Ishikawa (cell line): ENCODE results near the gene PSMG3.

ENCODE experiments used
- CEBPB ChIP-seq: IDR thresholded peaks from 2 replicates; pipeline ENCODE4 v1.6.1; 2012
- CREB1 ChIP-seq: IDR thresholded peaks from 2 replicates; pipeline ENCODE4 v1.6.1; 2012; ENCODE audit warnings: low read depth
- EGR1 ChIP-seq: IDR thresholded peaks from 2 replicates; pipeline ENCODE4 v1.6.1; 2012
- EP300 ChIP-seq: IDR thresholded peaks from 2 replicates; pipeline ENCODE4 v1.6.1; 2012; ENCODE audit warnings: borderline replicate concordance
- FOXM1 ChIP-seq: IDR thresholded peaks from 2 replicates; pipeline ENCODE4 v1.6.1; 2012; ENCODE audit warnings: low read depth, borderline replicate concordance
- NFIC ChIP-seq: IDR thresholded peaks from 2 replicates; pipeline ENCODE4 v1.6.1; 2012
- RAD21 ChIP-seq: IDR thresholded peaks from 2 replicates; pipeline ENCODE4 v1.6.1; 2012; ENCODE audit warnings: low read depth
- TAF1 ChIP-seq: IDR thresholded peaks from 2 replicates; pipeline ENCODE4 v1.6.1; 2012; ENCODE audit warnings: low read depth, mild to moderate bottlenecking
- TCF12 ChIP-seq: IDR thresholded peaks from 2 replicates; pipeline ENCODE4 v1.6.1; 2012; ENCODE audit warnings: low read depth
- TEAD4 ChIP-seq: IDR thresholded peaks from 2 replicates; pipeline ENCODE4 v1.6.1; 2012
- YY1 ChIP-seq: IDR thresholded peaks from 2 replicates; pipeline ENCODE4 v1.6.1; 2012; ENCODE audit warnings: low read depth
- ZBTB7A ChIP-seq: IDR thresholded peaks from 2 replicates; pipeline ENCODE4 v1.6.1; 2012; ENCODE audit warnings: low read depth
- TF ChIP-seq, protein P1 (sequence below): IDR thresholded peaks from 2 replicates; pipeline ENCODE4 v1.6.1; 2012
- TF ChIP-seq, protein P2 (sequence below): IDR thresholded peaks from 2 replicates; pipeline ENCODE4 v1.6.1; 2012; ENCODE audit warnings: low read depth, mild to moderate bottlenecking
- TF ChIP-seq, protein P3 (sequence below): IDR thresholded peaks from 2 replicates; pipeline ENCODE4 v1.6.1; 2012

The PSMG3 gene

DNA sequence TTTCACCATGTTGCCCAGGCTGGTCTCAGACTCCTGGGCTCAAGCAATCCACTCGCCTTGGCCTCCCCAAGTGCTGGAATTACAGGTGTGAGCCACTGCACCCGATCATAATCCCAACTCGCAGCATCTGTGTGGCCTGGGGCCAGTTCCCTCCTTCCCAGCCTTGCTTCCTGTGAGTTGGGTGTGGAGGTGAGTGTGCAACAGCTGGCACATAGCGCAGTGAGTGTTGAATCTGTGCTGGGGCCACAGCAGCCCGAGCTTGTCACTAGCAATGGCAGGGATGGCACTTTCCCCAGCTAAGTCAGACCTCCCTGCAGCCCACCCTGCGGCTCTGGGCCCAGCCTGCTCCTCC is 26.0 kb downstream of the PSMG3 start:
- TF ChIP-seq TAF1 (no peak), EGR1 (no peak), TCF12 (no peak), NFIC (no peak), FOXM1 (no peak), YY1 (no peak), TEAD4 (no peak), EP300 (no peak), RAD21 (no peak), ZBTB7A (no peak)
- TF ChIP-seq, protein P1, sequence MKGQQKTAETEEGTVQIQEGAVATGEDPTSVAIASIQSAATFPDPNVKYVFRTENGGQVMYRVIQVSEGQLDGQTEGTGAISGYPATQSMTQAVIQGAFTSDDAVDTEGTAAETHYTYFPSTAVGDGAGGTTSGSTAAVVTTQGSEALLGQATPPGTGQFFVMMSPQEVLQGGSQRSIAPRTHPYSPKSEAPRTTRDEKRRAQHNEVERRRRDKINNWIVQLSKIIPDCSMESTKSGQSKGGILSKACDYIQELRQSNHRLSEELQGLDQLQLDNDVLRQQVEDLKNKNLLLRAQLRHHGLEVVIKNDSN, result no peak
- TF ChIP-seq, protein P2, sequence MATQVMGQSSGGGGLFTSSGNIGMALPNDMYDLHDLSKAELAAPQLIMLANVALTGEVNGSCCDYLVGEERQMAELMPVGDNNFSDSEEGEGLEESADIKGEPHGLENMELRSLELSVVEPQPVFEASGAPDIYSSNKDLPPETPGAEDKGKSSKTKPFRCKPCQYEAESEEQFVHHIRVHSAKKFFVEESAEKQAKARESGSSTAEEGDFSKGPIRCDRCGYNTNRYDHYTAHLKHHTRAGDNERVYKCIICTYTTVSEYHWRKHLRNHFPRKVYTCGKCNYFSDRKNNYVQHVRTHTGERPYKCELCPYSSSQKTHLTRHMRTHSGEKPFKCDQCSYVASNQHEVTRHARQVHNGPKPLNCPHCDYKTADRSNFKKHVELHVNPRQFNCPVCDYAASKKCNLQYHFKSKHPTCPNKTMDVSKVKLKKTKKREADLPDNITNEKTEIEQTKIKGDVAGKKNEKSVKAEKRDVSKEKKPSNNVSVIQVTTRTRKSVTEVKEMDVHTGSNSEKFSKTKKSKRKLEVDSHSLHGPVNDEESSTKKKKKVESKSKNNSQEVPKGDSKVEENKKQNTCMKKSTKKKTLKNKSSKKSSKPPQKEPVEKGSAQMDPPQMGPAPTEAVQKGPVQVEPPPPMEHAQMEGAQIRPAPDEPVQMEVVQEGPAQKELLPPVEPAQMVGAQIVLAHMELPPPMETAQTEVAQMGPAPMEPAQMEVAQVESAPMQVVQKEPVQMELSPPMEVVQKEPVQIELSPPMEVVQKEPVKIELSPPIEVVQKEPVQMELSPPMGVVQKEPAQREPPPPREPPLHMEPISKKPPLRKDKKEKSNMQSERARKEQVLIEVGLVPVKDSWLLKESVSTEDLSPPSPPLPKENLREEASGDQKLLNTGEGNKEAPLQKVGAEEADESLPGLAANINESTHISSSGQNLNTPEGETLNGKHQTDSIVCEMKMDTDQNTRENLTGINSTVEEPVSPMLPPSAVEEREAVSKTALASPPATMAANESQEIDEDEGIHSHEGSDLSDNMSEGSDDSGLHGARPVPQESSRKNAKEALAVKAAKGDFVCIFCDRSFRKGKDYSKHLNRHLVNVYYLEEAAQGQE, result no peak
- TF ChIP-seq, protein P3, sequence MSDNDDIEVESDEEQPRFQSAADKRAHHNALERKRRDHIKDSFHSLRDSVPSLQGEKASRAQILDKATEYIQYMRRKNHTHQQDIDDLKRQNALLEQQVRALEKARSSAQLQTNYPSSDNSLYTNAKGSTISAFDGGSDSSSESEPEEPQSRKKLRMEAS, result no peak

DNA sequence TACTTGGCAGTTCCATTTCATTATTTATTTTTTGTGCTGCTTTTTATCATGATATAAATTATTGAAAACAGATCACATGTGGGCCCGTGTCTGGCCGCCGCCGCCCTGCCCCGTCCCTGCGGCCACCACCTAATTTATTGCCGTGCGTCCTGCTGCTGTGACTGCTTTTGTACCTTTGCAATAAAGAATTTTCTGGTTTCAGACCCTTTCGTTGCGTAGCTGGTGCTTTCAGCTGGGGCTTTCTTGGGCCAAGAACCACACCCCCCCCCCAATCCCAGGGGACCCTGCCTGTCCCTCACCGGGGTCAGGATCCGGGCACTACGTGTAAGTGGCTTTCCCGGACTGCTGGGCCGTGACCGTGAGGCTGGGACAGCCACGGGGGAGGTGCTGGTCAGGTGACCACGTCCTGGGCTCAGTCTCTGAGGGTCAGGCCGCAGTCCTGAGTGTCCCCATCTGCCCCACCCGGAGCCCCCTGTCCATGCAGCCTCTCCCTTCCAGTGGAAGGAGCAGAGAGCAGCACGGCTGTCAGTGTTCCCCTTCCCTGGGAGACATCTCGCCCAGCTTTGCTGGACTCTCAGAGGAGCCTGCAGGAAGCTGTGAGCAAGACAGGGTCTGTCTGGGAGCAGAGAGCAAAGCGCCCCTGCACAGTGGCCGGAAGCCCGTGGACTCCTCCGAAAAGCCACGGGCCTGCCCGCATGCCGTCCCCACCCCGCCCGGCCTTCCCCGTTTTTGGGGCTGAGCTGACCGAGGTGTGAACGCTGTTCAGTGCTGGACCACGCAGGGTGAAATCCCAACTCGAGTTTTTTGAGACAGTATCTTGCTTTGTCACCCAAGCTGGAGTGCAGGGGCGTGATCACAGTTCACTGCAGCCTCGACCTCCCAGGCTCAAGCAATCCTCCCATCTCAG is 26.7 kb downstream of the PSMG3 start:
- TF ChIP-seq FOXM1 (no peak), NFIC (no peak), CEBPB (no peak), RAD21 (no peak), EP300 (no peak), ZBTB7A (no peak), EGR1 (no peak)
- TF ChIP-seq, protein P2, result no peak
- TF ChIP-seq, protein P1, result no peak

DNA sequence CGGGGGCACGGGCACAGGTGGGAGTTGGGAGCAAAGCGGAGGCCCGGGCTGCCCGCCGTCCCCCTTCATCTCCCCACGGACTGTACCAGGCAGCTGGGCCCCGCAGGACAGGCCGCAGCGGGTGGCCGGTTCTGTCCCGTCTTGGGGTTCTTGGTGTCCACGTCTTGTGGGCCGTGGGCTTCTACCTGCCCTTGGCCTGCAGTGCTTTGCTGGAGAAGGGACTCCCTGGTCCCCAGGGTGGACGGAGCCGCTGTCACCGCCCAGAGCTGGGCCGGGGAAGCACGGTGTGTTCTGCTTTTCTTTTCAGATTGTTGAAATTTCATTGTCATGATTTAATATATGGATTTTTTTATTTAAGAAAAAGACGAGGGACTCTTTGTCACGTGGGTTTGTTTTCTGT is 27.5 kb downstream of the PSMG3 start:
- TF ChIP-seq RAD21, result no peak
- TF ChIP-seq ZBTB7A, result no peak
- TF ChIP-seq TAF1, result no peak
- TF ChIP-seq, protein P2, result no peak
- no peak for TF ChIP-seq YY1
- no peak for TF ChIP-seq TCF12
- TF ChIP-seq, protein P1, result no peak
- TF ChIP-seq EP300, result no peak
- TF ChIP-seq FOXM1, result no peak
- no peak for TF ChIP-seq CREB1
- no peak for TF ChIP-seq CEBPB
- no peak for TF ChIP-seq TEAD4
- TF ChIP-seq NFIC, result no peak
- no peak for TF ChIP-seq EGR1
- TF ChIP-seq, protein P3, result no peak
